ENCODE data around the gene ARHGAP12.

GRCh38 chr10:31936933-31937332 is 8.3 kb upstream of the ARHGAP12 start:
- no peak for TF ChIP-seq CTCF (conservative IDR thresholded peaks at IDR 0.05; ENCODE audit: low read length)
- no peak for TF ChIP-seq EZH2phosphoT487 (IDR thresholded peaks at IDR 0.05; ENCODE audit: borderline replicate concordance)

Data from Loucy (cell line).